Effector memory CD8-positive, alpha-beta T cell (primary cell): ENCODE data around the gene LGALS16.
"Not testable (repeated sequence)": the region's sequence is repeated elsewhere in the genome, so short reads cannot be mapped to it uniquely, and the experiment has no call there.

Source experiments
- ATAC-seq: fragments of 150-1000 bp; cut with Tn5 transposase; replicated peaks from 2 replicates; pipeline ENCODE4 v1.10.0; 2021; ENCODE audit warnings: mild to moderate bottlenecking, moderate library complexity
- DNase-seq, 3 experiments: peaks; one replicate each; pipeline ENCODE4 v3.0.0; 2021
- H3K27ac Mint-ChIP-seq, 2 donors: one replicate each; pipeline ENCODE4 v1.8.0; 2022; ENCODE audit warnings: mild to moderate bottlenecking in 2 of 2, mixed read lengths in 2 of 2, moderate library complexity in 2 of 2
- H3K27me3 Mint-ChIP-seq, 2 donors: one replicate each; pipeline ENCODE4 v1.8.0; 2022; ENCODE audit warnings: mixed read lengths in 2 of 2
- H3K36me3 Mint-ChIP-seq: one replicate; pipeline ENCODE4 v1.8.0; 2022; ENCODE audit warnings: mild to moderate bottlenecking, moderate library complexity, mixed read lengths; ENCODE audit not compliant: insufficient read depth
- H3K4me1 Mint-ChIP-seq, 2 donors: one replicate each; pipeline ENCODE4 v1.8.0; 2022; ENCODE audit warnings: low read depth in 2 of 2, mixed read lengths in 2 of 2
- H3K4me3 Mint-ChIP-seq, 2 donors: one replicate each; pipeline ENCODE4 v1.8.0; 2022; ENCODE audit warnings: mild to moderate bottlenecking in 2 of 2, mixed read lengths in 2 of 2, moderate library complexity in 2 of 2
- H3K9me3 Mint-ChIP-seq, 2 donors: one replicate each; pipeline ENCODE4 v1.8.0; 2022; ENCODE audit warnings: mixed read lengths in 2 of 2
- total RNA-seq, 9 experiments: gene quantifications; one replicate each; lab custom pipeline; 2026; lab: John Stamatoyannopoulos, UW

Gene LGALS16, protein sequence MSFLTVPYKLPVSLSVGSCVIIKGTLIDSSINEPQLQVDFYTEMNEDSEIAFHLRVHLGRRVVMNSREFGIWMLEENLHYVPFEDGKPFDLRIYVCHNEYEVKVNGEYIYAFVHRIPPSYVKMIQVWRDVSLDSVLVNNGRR
- 0 to 0.06 (median 0) reads per million in 9 experiments for total RNA-seq

DNA sequence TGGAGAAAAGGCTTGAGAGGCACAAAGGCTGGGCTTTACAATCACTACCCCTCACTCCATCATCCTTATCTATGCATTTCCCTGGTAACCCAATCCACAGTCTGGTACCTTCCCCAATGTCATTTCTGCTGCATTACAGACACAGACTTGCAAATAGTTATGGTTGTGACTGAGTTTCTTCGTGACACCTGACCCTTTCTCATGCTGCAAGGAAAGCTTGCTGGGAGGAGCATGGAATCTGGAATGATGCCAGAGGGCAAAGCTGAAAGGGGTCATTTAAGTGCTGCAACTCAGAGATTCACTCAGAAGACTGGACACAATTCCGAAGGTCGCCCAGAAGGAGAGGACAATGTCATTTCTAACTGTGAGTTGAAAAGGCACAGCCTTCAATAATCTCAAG, at the start of gene LGALS16:
TSS of gene LGALS16 (plus strand) at position 301 of the 400 bp plus-strand sequence. CDS start at position 350, 49 bp downstream.
- Mint-ChIP-seq H3K4me1 (no peaks in the 10 kb centered on the region), H3K27ac (no peak within 1 kb of the TSS), H3K27me3 (peaks cover 66 to 87% of the 10 kb centered on the region in 2 donors), H3K36me3 (no peaks in the 10 kb centered on the region), H3K9me3 (no peaks in the 10 kb centered on the region), H3K4me3 (no peak within 1 kb of the TSS)
- DNase-seq (no peak), ATAC-seq (no peak)

DNA sequence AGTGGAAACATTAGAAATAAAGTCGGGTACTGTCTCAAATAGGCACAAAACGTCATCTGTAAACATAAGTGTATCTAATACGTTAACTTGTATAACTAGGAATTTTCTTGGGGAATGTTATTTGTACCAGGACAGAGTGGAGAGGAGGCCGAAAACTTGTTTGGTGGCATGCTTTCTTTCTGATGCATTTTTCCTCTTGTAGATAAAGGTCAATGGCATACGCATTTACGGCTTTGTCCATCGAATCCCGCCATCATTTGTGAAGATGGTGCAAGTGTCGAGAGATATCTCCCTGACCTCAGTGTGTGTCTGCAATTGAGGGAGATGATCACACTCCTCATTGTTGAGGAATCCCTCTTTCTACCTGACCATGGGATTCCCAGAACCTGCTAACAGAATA, 48.7 kb upstream of the LGALS16 start:
- Mint-ChIP-seq H3K4me1 (no peaks in the 10 kb centered on the region), H3K27ac (no peak overlapping the region), H3K9me3 (no peaks in the 10 kb centered on the region), H3K36me3 (no peaks in the 10 kb centered on the region), H3K27me3 (peaks cover 31 to 37% of the 10 kb centered on the region in 2 donors), H3K4me3 (no peak overlapping the region)
- no peak for ATAC-seq
- no peak for DNase-seq

DNA sequence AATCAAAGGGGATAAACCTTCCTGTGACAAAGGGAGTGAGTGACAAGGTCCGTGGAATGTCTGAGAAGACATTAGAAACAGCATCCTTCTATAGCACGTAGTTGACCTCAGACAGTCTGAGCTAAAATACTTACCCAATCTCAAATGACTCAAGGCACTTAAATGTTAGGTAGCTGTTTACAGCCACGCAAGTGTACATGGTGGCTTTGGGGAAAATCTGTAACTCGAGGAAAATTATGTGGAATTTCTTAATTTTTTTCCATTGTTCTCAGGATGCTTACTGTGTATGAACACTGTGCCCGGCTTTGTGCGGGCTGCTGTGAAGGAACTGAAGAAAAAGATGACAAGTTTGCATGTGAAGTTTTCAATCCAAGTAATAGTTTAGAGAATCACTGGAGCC, 48.2 kb upstream of the LGALS16 start:
- Mint-ChIP-seq H3K9me3 (no peaks in the 10 kb centered on the region), H3K36me3 (no peaks in the 10 kb centered on the region), H3K4me3 (no peak overlapping the region), H3K4me1 (no peaks in the 10 kb centered on the region), H3K27me3 (peaks cover 31 to 32% of the 10 kb centered on the region in 2 donors), H3K27ac (no peak overlapping the region)
- no peak for ATAC-seq
- no peak for DNase-seq

DNA sequence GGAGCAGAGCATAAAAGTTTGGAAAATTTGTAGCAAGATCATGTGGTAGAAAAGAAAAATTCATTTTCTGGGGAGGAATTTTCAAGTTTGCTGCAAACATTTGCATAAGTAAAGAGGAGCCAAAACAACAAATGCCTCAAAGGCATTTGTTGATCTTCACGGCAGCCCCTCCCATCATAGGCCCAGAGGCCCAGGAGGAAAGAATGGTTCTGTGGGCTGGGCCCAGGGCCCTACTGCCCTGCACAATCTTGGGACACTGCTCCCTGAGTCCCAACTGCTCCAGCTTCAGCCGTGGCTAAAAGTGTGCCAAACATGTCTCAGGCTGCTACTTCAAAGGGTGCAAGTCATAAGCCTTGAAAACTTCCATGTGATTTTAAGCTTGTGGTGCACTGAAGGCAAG, 42.1 kb upstream of the LGALS16 start:
- no peak for ATAC-seq
- H3K4me1 Mint-ChIP-seq: no peaks in the 10 kb centered on the region
- no peak overlapping the region for H3K27ac Mint-ChIP-seq
- H3K9me3 Mint-ChIP-seq: no peaks in the 10 kb centered on the region
- no peak overlapping the region for H3K4me3 Mint-ChIP-seq
- H3K36me3 Mint-ChIP-seq: no peaks in the 10 kb centered on the region
- DNase-seq: no peak
- H3K27me3 Mint-ChIP-seq: peaks cover 17 to 54% of the 10 kb centered on the region in 2 donors

DNA sequence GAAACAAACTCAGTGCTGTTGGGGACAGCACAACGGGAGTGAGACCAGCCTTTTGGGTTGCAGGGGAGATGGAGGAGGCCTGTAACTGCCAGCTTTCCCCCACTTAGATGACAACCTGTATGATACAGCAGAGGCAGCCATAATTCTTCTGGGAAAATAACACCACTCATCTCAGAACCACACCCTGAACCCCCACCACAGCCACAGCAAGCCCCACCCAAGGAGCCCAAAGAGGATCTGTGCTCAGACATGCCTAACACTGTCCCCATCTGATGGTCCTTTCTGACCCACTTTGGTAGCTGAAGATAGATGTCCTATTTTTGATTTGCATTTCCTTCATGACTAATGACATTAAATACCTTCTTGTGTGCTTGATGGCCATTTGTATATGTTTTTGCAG, 38.0 kb upstream of the LGALS16 start:
- Mint-ChIP-seq H3K27ac (no peak overlapping the region), H3K4me3 (no peak overlapping the region), H3K9me3 (no peaks in the 10 kb centered on the region), H3K4me1 (no peaks in the 10 kb centered on the region), H3K27me3 (peaks cover 57 to 89% of the 10 kb centered on the region in 2 donors), H3K36me3 (no peaks in the 10 kb centered on the region)
- ATAC-seq: no peak
- no peak for DNase-seq

DNA sequence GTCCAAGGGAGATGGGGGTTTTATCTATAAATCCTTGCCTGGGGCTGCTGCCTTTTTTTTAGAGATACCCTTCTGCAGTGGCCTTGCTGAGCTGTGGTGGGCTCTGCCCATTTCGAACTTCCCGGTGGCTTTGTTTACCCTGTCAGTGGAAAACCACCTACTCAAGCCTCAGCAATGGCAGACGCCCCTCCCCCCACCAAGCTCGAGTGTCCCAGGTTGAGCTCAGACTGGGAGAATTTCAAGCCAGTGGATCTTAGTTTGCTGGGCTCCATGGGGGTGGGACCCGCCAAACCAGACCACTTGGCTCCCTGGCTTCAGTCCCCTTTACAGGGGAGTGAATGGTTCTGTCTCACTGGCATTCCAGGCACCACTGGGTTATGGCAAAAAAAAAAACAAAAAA, 31.8 kb upstream of the LGALS16 start:
- DNase-seq (no peak), ATAC-seq (no peak)
- no peaks in the 10 kb centered on the region for H3K4me1 Mint-ChIP-seq
- no peak overlapping the region for H3K4me3 Mint-ChIP-seq
- H3K9me3 Mint-ChIP-seq: no peaks in the 10 kb centered on the region
- no peak overlapping the region for H3K27ac Mint-ChIP-seq
- H3K27me3 Mint-ChIP-seq: peaks cover 78 to 79% of the 10 kb centered on the region in 2 donors
- no peaks in the 10 kb centered on the region for H3K36me3 Mint-ChIP-seq

DNA sequence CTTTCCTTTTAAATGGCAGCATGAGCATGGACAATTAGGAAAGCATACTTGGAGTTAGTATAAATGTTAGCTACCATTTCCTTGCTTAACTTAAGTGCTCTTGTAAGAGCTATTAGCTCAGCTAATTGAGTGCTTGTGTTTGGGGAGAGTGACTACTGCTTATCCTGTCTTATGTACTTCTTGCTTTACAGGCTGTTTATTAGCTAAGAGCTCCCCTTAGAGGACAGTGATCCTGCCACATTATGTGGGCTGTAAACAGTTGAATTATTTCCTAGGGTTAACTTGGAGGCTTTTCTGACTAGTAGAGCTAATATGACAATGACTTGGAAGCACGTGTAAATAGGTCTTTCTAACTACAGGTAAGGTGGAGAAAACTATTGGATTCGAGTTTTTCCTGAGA, 28.1 kb upstream of the LGALS16 start:
- not testable (repeated sequence) for DNase-seq, H3K27ac Mint-ChIP-seq, H3K4me3 Mint-ChIP-seq, H3K9me3 Mint-ChIP-seq, H3K4me1 Mint-ChIP-seq, H3K36me3 Mint-ChIP-seq, ATAC-seq
- H3K27me3 Mint-ChIP-seq: peaks cover 52 to 60% of the 10 kb centered on the region in 2 donors

DNA sequence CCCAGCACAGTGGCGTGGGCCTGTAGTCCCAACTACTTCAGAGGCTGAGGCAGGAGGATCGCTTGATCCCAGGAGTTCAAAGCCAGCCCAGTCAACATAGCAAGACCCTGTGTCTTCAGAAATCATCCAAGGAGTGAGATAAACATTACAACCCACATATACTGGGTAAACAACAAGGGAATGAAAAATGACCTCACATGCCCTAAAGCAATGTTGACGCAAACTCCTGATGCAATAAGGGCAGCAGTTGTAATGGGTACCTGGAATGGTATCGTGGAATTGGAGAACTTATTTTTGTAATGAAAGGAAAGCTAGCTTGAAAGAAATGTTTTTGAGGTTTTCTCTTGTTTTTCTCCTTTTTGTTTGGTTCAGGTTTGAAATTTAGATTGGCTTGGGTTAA, 24.5 kb upstream of the LGALS16 start:
- Mint-ChIP-seq H3K27me3 (peaks cover 55 to 56% of the 10 kb centered on the region in 2 donors), H3K4me3 (no peak overlapping the region), H3K36me3 (no peaks in the 10 kb centered on the region), H3K9me3 (no peaks in the 10 kb centered on the region), H3K4me1 (no peaks in the 10 kb centered on the region), H3K27ac (no peak overlapping the region)
- no peak for DNase-seq
- ATAC-seq: no peak

DNA sequence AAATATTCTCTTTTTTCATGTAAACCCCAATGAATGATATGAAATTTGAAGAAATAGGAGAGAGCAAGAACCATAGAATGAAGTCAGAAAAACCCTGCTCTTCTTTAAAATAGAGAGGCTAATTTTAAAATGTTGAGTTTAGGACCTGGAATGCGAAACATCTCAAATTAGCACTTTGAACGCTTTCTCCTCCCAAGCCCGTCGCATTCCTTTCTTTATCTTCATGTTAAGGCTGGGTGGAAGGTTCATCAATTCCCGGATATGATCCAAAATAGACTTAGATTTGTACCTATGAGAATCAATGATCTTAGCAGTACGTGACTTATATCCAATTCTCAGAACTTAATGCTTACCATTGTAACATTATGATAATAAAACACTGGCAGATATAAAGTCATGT, 24.1 kb upstream of the LGALS16 start:
- Mint-ChIP-seq H3K4me1 (no peaks in the 10 kb centered on the region), H3K4me3 (no peak overlapping the region), H3K27me3 (peaks cover 55 to 56% of the 10 kb centered on the region in 2 donors), H3K27ac (no peak overlapping the region), H3K9me3 (no peaks in the 10 kb centered on the region), H3K36me3 (no peaks in the 10 kb centered on the region)
- DNase-seq (no peak), ATAC-seq (no peak)

DNA sequence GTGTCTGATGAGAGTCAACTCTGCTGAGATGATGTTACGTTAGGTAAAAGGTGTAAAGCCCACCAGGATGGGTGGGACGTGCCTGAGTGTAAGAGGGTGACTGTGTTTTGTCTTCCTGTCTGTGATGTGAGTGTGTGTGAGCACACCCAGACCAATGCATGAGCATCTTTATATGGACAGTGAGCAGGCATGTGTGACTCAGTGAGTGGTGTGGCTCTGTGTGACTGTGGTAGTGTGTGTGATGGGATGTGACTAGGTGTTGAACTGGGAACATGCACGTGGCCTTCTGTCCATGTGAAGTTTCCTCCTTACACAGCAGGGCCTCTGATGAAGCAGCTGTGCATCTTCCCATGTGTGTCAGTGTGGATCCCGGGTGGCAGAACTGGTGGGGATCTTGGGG, 17.8 kb upstream of the LGALS16 start:
- DNase-seq (no peak), ATAC-seq (no peak)
- Mint-ChIP-seq H3K27ac (no peak overlapping the region), H3K9me3 (no peaks in the 10 kb centered on the region), H3K36me3 (no peaks in the 10 kb centered on the region), H3K4me3 (no peak overlapping the region), H3K4me1 (no peaks in the 10 kb centered on the region), H3K27me3 (peaks cover 92 to 97% of the 10 kb centered on the region in 2 donors)

DNA sequence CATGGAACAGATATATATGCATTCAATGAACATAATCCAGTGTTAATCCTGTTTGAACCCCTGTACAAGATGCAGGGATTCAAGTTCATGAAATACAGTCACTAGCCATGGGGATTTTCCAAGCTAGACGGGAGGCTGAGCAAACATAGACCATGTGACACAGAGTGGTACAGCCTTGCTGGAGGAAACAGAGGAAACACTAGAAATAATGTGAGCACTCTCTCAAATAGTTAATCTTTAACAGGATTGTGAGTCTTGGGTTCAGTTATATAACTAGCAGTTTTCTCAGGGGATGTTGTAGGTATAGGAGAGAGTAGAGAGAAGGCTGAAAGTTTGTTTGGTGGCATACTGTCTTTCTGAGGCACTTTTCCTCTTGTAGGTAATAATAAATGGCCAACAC, 13.9 kb upstream of the LGALS16 start:
- Mint-ChIP-seq H3K4me1 (no peaks in the 10 kb centered on the region), H3K27me3 (peaks cover 93 to 96% of the 10 kb centered on the region in 2 donors), H3K36me3 (no peaks in the 10 kb centered on the region), H3K27ac (no peak overlapping the region), H3K4me3 (no peak overlapping the region), H3K9me3 (peaks cover 0 to 2% of the 10 kb centered on the region in 2 donors)
- DNase-seq (no peak), ATAC-seq (no peak)

DNA sequence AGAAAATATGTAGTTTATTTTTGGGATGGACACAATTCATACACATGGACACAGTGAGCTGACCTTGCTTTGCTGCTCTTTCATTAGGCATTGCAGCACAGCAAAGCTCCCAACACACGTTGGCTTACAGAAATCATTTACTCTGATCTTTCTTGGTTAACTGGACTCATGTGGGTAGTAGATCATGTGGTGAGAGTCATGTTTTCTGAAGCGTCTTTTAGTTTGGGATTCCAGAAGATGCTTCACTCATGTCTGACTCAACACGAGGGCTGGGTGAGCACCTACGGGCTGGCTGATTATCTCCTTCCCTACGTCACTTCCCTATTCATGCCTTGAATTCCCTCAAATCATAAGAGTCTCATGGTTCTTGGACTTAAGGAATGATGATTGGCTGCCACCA, 12.1 kb upstream of the LGALS16 start:
- ATAC-seq: no peak
- Mint-ChIP-seq H3K9me3 (peaks cover 0 to 2% of the 10 kb centered on the region in 2 donors), H3K27me3 (peaks cover 94 to 96% of the 10 kb centered on the region in 2 donors), H3K36me3 (no peaks in the 10 kb centered on the region), H3K4me3 (no peak overlapping the region), H3K27ac (no peak overlapping the region), H3K4me1 (no peaks in the 10 kb centered on the region)
- no peak for DNase-seq

DNA sequence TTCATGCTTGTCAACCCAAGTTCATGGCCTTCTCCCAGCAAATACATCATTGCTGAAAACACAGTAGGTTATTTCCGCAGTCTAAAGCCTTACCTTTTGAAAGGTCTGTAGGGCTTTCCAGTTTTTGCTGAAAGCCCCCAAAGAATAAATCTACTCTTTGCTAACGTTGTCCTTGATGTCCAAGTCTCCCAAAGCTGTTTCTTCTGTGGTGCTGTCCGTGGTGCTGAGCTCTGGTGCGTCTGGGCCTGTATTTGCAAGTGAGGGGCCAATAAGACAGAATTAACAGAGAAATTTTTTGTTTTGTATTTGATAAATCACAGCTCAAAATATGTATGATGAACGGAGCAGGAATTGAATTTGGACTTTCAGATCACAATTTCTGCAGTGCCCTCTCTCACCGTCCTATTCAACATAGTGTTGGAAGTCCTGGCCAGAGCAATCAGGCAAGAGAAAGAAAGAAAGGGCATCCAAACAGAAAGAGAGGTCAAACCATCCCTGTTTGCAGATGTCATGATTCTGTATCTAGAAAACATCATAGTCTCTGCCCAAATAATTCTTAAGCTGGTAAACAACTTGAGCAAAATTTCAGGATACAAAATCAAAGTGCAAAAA, 9.8 kb upstream of the LGALS16 start:
- no peak overlapping the region for H3K27ac Mint-ChIP-seq
- H3K36me3 Mint-ChIP-seq: peaks cover 3% of the 10 kb centered on the region
- H3K9me3 Mint-ChIP-seq: peaks cover 0 to 2% of the 10 kb centered on the region in 2 donors
- H3K27me3 Mint-ChIP-seq: peaks cover 92 to 96% of the 10 kb centered on the region in 2 donors
- H3K4me1 Mint-ChIP-seq: no peaks in the 10 kb centered on the region
- no peak overlapping the region for H3K4me3 Mint-ChIP-seq
- DNase-seq (no peak), ATAC-seq (no peak)

DNA sequence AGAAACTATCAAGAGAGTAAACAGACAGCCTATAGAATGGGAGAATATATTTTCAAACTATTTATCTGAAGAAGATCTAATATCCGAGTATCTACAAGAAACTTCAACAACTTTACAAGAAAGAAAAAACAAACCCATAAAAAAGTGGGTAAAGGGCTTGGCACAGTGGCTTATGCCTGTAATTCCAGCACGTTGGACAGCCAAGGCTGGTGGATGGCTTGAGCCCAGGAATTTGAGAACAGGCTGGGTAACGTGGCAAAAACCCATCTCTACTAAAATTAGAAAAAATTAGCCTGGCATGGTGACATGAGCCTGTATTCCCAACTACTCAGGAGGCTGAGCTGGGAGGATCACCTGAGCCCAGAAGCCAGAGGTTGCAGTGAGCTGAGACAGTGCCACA, 7.8 kb upstream of the LGALS16 start:
- Mint-ChIP-seq H3K4me3 (no peak overlapping the region), H3K36me3 (peaks cover 3% of the 10 kb centered on the region), H3K4me1 (no peaks in the 10 kb centered on the region), H3K9me3 (peaks cover 0 to 2% of the 10 kb centered on the region in 2 donors), H3K27ac (no peak overlapping the region), H3K27me3 (peaks cover 88 to 96% of the 10 kb centered on the region in 2 donors)
- DNase-seq (no peak), ATAC-seq (no peak)
